Lung (tissue), 12 donors: Measurements from ENCODE around the gene UXS1. TPM values are rescaled to one million over a fixed set of nuclear protein-coding genes. Genes with fewer than 3 reads are reported as not detected.
A peak's percentile ranks its signal among the peaks of the same experiment; 100 is the strongest.

ENCODE experiments used
- ATAC-seq: fragments of 200-7000 bp; cut with Tn5 transposase; one replicate; pipeline ENCODE4 v1.9.1; 2020; ENCODE audit warnings: moderate number of reproducible peaks; ENCODE audit not compliant: insufficient read depth, low FRiP score
- DNase-seq, 3 donors: peaks; one replicate each; pipeline ENCODE4 v3.0.0-alpha.2; 2013 to 2017
- H3K27ac ChIP-seq, 2 donors: one replicate each; pipeline ENCODE4 v1.5.1; 2013; ENCODE audit warnings: mild to moderate bottlenecking in 2 of 2, moderate library complexity in 2 of 2, control low read depth in 1 of 2, inconsistent platforms in 1 of 2, low read depth in 1 of 2, low read length in 1 of 2
- H3K27me3 ChIP-seq, 3 donors: one replicate each; pipeline ENCODE4 v1.5.1; 2013; ENCODE audit warnings: low read length in 2 of 3; ENCODE audit not compliant: control insufficient read depth in 3 of 3, insufficient read depth in 3 of 3
- H3K36me3 ChIP-seq, 4 donors: one replicate each; pipeline ENCODE4 v1.5.1; 2013; ENCODE audit warnings: low read length in 4 of 4, mild to moderate bottlenecking in 1 of 4, moderate library complexity in 1 of 4; ENCODE audit not compliant: control insufficient read depth in 4 of 4, insufficient read depth in 4 of 4
- H3K4me1 ChIP-seq, 5 donors: one replicate each; pipeline ENCODE4 v1.5.1; 2013; ENCODE audit warnings: low read length in 5 of 5, mild to moderate bottlenecking in 2 of 5, moderate library complexity in 1 of 5; ENCODE audit not compliant: control insufficient read depth in 5 of 5, insufficient read depth in 5 of 5
- H3K4me3 ChIP-seq: one replicate; pipeline ENCODE4 v1.5.1; 2013; ENCODE audit warnings: mild to moderate bottlenecking, control low read depth, moderate library complexity
- H3K9ac ChIP-seq, 2 donors: one replicate each; pipeline ENCODE4 v1.5.1; 2013; ENCODE audit warnings: low read length in 2 of 2, control low read depth in 1 of 2; ENCODE audit not compliant: insufficient read depth in 1 of 2
- H3K9me3 ChIP-seq, 4 donors: one replicate each; pipeline ENCODE4 v1.5.1; 2013; ENCODE audit warnings: low read length in 3 of 4, mild to moderate bottlenecking in 1 of 4, moderate library complexity in 1 of 4; ENCODE audit not compliant: control insufficient read depth in 4 of 4, insufficient read depth in 3 of 4
- WGBS, 2 donors: extraction: QIAGEN DNeasy Blood & Tissue Kit; methylation state at CpG; one replicate each; pipeline ENCODE4 v1.1.7; 2013; 5-methylcytosine and 5-hydroxymethylcytosine counted together
- polyA plus RNA-seq, 2 donors: library from polyadenylated mRNA; stranded (reverse); fragments of 200-250 nt; gene quantifications; one replicate each; pipeline ENCODE4 v1.2.1, GENCODE V29; 2013
- total RNA-seq, 2 donors: library from RNA; depleted of rRNA in 1 of 2; stranded (reverse); fragments of >200 nt in 1 of 2; gene quantifications; one replicate each; pipeline ENCODE4 v1.2.1, GENCODE V29; 2014 to 2021
- TF ChIP-seq, protein P1 (sequence below): IDR thresholded peaks from 2 replicates; pipeline ENCODE4 v1.5.1; 2012; ENCODE audit warnings: mild to moderate bottlenecking; ENCODE audit errors: control extremely low read depth, extremely low read depth
- donor health status: control.
- donor health status: control.
- donor health status: Bipolar disorder and iron deficiency.
- donor health status: healthy.
- donor health status: DM: yes; HTN: yes; CAD: no.

Gene UXS1
- total and polyA plus RNA-seq, 4 donors, result 24.6 to 96.5 (median 43.1) TPM

DNA sequence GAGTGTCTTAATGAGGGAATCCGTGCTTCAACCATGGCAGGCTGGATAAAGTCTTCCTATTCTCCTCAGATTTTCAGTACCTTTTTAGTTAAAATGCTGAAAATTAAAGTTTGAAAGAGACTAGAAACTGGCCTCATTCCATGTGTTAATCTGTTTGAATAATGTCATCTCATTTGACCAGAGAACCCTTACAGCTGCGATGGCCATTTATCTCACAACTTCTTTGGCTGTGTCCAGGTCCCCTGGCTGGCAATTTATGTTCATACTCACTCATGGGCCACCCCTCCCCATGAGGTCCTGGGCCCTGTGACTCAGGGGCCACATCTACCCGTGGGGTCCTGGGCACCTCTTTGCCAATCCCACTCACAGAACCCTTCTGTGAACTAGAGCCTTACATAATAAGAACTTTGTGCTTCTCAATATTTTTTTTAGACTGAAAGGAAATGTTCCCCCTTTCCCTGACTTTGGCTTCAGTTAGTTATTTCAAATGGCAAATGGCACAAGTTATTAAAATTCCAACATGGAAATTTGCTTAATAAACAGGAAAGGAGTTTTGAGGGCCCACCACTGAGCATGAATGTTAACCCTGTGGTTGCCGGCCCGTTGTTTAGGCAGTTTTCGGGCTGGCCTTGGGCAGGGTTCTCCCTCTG lies 134.6 kb downstream of the UXS1 start:
- no peaks in the 10 kb centered on the region for H3K9me3 ChIP-seq
- no peak for ATAC-seq
- no peak overlapping the region for H3K27ac ChIP-seq
- WGBS, 2 donors, result 79 to 85% methylated on average over 6 of the region's 6 CpGs
- DNase-seq, result peak; percentile 33 to 89 (median 89)
- H3K36me3 ChIP-seq, result no peaks in the 10 kb centered on the region
- H3K27me3 ChIP-seq, result no peaks in the 10 kb centered on the region
- H3K4me1 ChIP-seq, result peaks cover 0 to 36% (median 0%) of the 10 kb centered on the region in 5 donors
- no peak overlapping the region for H3K4me3 ChIP-seq
- TF ChIP-seq, protein P1, sequence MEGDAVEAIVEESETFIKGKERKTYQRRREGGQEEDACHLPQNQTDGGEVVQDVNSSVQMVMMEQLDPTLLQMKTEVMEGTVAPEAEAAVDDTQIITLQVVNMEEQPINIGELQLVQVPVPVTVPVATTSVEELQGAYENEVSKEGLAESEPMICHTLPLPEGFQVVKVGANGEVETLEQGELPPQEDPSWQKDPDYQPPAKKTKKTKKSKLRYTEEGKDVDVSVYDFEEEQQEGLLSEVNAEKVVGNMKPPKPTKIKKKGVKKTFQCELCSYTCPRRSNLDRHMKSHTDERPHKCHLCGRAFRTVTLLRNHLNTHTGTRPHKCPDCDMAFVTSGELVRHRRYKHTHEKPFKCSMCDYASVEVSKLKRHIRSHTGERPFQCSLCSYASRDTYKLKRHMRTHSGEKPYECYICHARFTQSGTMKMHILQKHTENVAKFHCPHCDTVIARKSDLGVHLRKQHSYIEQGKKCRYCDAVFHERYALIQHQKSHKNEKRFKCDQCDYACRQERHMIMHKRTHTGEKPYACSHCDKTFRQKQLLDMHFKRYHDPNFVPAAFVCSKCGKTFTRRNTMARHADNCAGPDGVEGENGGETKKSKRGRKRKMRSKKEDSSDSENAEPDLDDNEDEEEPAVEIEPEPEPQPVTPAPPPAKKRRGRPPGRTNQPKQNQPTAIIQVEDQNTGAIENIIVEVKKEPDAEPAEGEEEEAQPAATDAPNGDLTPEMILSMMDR, result no peak
- H3K9ac ChIP-seq, result no peak overlapping the region

DNA sequence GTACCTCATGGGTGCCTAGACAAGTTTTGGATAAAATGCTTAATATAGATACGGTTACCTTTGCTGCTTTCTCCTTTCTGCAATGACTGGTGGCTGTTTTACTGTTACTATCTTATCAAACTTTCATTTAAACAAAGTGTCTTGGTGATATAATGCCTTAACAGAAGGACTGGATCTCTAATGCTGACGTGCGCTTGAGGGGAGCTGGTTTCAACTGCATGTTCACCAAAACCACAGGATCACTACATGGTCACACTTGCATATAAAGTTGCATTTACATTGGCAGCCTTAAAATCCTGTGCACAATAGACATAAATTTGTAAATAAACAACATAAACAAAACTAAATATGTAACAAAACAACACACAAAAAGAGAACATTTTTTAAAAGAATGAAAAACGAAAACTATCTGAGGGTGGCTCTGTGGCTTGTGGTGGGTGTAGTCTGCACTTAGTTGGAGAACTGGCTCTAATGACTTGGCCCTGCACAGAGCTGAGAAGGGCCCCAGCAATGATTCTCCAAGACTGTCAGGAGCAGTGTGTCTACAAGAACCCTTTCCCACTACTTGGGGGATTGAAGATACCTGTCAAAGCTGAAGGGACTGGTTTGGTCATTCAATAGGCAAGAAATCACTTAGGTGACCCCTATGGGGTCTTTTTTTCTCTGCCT lies 135.5 kb downstream of the UXS1 start:
- no peak overlapping the region for H3K27ac ChIP-seq
- WGBS, 2 donors, result 88 to 96% methylated on average over 4 of the region's 4 CpGs
- DNase-seq (peak in 1 of 3 donors; percentile 28), ATAC-seq (no peak)
- no peaks in the 10 kb centered on the region for H3K27me3 ChIP-seq
- H3K4me3 ChIP-seq, result no peak overlapping the region
- no peaks in the 10 kb centered on the region for H3K36me3 ChIP-seq
- TF ChIP-seq, protein P1, result no peak
- H3K4me1 ChIP-seq, result peaks cover 0 to 36% (median 0%) of the 10 kb centered on the region in 5 donors
- no peak overlapping the region for H3K9ac ChIP-seq
- H3K9me3 ChIP-seq, result no peaks in the 10 kb centered on the region

DNA sequence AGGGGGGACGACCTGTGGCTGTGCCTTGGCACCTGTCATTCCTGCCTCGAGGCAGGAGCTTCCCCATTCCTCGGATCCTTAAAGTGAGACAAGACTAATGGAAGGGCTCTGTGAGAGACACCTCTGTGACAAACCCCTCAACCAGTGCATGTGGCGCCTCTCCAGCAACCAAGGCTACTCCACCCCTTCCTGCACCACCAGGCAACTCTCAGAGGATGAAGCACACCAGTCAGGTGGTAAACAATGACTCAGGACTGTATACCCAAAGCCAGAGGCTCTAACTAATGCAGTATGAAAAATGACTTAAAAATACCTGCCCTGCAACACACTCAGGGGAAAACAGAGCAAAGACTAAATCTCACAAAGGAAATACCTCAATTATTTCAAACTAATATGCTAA lies 136.9 kb downstream of the UXS1 start:
- ATAC-seq, result no peak
- Histone ChIP-seq H3K4me1 (peaks cover 0 to 35% (median 0%) of the 10 kb centered on the region in 5 donors), H3K27ac (no peak overlapping the region), H3K9ac (no peak overlapping the region), H3K36me3 (no peaks in the 10 kb centered on the region), H3K4me3 (no peak overlapping the region), H3K27me3 (no peaks in the 10 kb centered on the region), H3K9me3 (no peaks in the 10 kb centered on the region)
- TF ChIP-seq, protein P1, result no peak
- DNase-seq, result no peak
- WGBS, 2 donors, result 65 to 69% methylated on average over 4 of the region's 4 CpGs
